HG03175 (cell line): ENCODE data around the gene ARHGAP12.
A peak's percentile ranks its signal among the peaks of the same experiment; 100 is the strongest.

Experiments
- ATAC-seq: cut with Tn5 transposase; IDR thresholded peaks from one replicate; pipeline ENCODE4 v1.9.1; 2021; ENCODE audit warnings: mild to moderate bottlenecking, moderate library complexity; ENCODE audit not compliant: unreplicated experiment

ARHGAP12 gene

DNA sequence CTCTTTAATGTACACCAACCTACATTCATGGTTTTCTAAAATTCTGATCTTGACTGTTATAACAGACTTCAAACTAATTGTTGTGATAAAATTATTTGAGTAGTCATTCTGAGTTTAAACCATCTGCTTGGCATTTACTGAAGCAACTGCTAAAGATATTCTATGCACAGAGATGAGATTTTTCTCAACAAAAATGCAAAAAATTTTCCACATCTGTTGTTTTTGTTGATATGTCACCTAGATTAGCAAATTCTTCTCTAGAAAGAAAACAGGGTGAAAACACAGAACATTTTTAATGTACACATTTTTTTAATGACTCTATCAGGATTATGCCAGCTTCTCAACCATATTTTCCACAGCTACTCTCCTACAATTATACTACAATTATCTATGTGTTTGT lies 42.7 kb downstream of the ARHGAP12 start:
- ATAC-seq, result no peak

DNA sequence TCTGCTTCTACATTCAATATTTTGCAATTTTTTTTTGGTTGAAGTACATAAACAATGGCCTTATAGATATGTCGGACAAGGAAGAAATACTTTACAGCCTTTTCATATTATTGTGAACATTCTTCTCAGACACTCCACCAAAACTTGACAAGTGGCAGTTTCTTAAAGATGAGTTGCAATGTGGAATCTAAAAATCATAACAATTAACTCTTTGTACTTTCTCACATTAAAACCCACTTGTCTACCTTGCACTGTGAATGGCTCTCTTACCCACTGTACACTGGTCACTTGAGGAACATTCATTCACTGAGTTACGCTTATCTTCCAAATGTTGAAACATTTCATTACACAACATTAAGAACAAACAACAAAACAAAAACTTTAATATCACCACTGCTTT lies 44.2 kb downstream of the ARHGAP12 start:
- ATAC-seq, result no peak

DNA sequence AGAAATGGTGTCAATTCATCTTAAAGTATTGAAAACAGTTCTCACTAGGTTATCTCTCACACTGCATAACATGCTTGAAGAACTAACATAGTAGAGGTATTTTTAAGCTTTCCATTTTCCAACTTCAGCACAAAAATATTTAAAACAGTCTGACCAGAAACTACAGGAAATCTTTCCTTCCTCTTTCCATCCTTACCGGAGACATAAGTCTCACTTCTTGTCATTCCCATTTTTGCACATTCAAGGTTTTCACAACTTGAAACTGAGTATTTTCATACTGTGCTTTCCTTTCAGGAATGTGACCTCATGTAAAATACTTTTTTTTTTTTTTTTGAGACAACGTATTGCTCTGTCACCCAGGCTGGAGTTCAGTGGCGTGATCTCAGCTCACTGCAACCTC lies 45.2 kb downstream of the ARHGAP12 start:
- no peak for ATAC-seq

- ATAC-seq, result no peak
These were observed 50.1 kb downstream of the ARHGAP12 start for GRCh38 chr10:31878486-31878885.

GRCh38 chr10:31876652-31877352 lies 51.8 kb downstream of the ARHGAP12 start:
- no peak for ATAC-seq

- ATAC-seq, result peak; percentile 65
These were observed 53.0 kb downstream of the ARHGAP12 start for GRCh38 chr10:31875608-31876007.

DNA sequence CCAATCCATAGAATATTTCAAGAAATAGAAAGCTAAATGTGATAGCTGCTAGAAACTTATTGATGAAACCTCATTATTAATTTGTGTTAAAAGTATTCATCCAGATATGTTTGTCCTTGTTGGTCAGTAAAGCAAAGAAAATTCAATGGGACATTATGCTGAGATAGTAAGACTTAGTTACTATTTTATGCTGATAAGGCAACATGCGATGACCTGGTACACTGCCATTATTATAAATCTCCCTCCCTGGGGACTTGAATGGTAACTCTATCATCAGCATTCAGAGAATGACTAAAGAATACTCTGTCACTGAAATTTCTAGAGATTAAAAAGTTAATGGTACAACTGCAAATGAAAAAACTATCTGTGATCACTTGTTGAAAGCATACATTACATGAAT lies 54.9 kb downstream of the ARHGAP12 start:
- ATAC-seq, result no peak

GRCh38 chr10:31871266-31872065 lies 57.2 kb downstream of the ARHGAP12 start:
- ATAC-seq, result no peak

DNA sequence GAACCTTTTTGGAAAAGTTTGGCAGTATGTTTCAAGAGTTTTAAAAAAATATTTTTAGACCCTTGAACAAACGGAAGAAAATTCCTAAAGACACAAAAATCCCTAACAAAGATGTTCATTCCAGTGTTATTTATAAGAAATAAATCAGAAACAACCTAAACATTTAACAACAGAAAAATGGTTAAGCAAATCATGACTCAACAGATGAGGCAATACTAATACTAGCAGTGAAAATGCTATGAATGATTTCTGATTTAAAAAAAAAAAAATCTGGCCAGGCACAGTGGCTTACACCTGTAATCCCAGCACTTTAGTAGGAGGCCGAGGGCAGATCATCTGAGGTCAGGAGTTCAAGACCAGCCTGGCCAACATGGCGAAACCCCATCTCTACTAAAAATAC lies 61.0 kb downstream of the ARHGAP12 start:
- no peak for ATAC-seq

DNA sequence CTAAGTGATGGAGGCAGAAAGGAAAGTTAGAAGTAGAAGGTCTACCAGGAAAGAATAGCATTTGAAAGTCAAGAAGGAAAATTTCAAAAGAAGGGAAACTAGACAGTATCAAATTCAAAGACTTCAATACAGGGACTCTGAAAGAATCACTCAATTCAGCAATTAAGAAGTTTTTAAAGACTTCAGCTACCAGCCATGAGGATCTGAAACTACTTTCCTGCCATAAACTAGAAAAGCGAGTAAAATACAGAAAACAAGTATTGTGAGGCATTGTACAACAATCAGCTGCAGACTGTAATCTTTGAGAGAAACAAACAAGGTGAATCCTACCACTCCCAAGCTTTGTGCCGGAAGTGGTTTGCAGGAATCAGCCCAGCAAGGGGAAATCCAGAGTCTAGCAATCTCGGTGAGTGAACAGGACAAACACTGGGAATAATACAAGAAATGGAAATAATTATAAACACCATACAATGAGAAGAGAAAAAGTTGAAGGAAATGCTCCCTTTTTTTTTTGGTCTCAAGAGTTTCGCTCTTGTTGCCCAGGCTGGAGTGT lies 62.4 kb downstream of the ARHGAP12 start:
- ATAC-seq, result no peak

GRCh38 chr10:31864834-31865518 lies 63.7 kb downstream of the ARHGAP12 start:
- no peak for ATAC-seq

GRCh38 chr10:31855033-31855432 lies 73.6 kb downstream of the ARHGAP12 start:
- no peak for ATAC-seq

DNA sequence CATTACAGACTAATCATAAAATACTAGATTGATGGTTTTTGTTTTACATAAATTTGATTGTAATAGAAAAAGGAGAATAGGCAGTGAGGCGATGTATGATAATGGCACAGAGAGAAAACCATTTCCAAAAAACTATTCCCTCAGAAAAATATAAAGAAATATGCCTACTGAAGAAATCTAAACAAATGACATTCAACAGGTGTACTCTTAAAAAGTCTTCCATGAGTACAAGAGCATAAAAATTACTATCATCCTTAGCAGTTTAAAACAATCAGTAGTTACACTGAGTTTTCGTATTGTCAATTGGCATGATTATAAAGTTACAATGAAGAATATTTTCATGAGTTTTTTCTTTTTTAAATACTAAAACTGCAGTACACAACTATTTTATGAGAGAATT lies 75.0 kb downstream of the ARHGAP12 start:
- no peak for ATAC-seq

GRCh38 chr10:31851216-31851615 lies 77.4 kb downstream of the ARHGAP12 start:
- ATAC-seq, result no peak

DNA sequence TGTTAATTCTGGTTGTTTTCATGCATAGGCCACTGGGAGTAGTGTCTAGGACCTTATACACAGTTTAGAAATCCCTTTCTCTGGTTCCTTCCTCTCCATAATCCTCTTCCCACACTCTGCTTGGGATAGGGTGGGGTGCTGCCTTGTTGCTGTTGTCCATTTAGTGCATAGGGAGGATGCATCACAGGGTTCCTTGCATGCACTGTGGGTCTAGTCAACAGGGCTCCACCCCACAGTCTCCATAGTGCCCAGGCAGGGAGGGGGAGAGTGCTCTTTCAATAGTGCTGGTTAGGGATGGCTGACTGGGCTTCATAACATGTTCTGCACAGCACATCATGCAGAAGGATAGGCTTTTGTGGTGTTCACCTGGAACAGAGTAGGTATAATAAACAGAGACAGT lies 81.1 kb downstream of the ARHGAP12 start:
- ATAC-seq, result no peak

DNA sequence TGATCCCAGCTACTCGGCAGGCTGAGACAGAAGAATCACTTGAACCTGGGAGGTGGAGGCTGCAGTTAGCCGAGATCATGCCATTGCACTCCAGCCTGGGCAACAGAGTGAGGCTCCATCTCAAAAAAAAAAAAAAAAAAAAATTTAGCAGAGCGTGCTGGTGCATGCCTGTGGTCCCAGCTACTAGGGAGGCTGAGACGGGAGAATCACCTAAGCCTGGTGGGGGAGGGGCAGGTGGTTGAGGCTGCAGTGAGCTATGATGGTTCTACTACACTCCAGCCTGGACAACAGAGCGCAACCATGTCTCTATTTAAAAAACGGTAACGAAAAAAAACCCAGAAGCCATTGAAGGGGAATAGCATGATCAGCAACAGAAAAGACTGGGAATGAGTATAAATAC lies 89.9 kb downstream of the ARHGAP12 start:
- ATAC-seq, result no peak

DNA sequence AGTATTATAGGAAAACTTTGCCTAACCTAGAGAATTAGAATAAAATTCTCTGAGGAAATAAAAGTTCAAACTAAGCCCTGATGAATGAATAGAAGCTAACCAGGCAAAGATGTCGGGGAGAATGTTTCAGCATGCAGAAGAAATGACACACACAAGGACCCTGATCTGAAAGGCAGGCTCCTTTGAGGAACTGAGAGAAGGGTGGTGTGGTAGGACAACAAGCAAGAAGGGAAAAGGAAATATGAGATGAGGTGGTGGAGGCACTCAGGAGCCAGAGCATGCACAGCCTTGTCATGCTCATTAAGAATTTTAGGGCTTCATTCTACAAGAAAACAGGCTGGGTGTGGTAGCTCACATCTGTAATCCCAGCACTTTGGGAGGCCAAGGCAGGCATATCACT lies 90.6 kb downstream of the ARHGAP12 start:
- no peak for ATAC-seq

GRCh38 chr10:31836569-31837406 lies 91.8 kb downstream of the ARHGAP12 start:
- ATAC-seq, result no peak

- ATAC-seq, result no peak
These were observed 94.9 kb downstream of the ARHGAP12 start for GRCh38 chr10:31833753-31834152.

GRCh38 chr10:31832261-31832660 lies 96.4 kb downstream of the ARHGAP12 start:
- ATAC-seq, result no peak

- no peak for ATAC-seq
These were observed 97.7 kb downstream of the ARHGAP12 start for GRCh38 chr10:31830887-31831286.
